ENCODE measurements around the gene HPSE2. TPM values are rescaled to one million over a fixed set of nuclear protein-coding genes. Genes with fewer than 3 reads are reported as not detected.

The HPSE2 gene
- total and polyA plus RNA-seq, 2 of the 13 experiments (the other 11 are each of a cell fraction or from before 2014, with no cell fraction given) = 0.01 TPM; not detected in 1

DNA sequence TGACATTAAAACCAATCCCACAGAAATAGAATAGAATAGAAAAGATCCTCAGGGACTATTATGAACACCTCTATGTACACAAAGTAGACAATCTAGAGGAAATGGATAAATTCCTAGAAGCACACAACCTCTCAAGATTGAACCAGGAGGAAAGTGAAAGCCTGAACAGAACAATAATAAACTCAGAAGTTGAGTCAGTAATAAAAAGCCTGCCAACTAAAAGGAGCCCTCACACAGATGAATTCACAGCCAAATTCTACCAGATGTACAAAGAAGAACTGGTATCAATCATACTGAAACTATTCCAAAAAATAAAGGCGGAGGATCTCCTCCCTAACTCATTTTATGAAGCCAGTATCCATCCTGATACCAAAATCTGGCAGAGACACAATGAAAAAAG, 568.6 kb downstream of the HPSE2 start:
- peaks cover 21% of the 10 kb centered on the region for H3K9me3 ChIP-seq (ENCODE audit: low read length)
- no peaks in the 10 kb centered on the region for H4K20me1 ChIP-seq (ENCODE audit: insufficient read depth, low read length)
- TF ChIP-seq, protein P1, sequence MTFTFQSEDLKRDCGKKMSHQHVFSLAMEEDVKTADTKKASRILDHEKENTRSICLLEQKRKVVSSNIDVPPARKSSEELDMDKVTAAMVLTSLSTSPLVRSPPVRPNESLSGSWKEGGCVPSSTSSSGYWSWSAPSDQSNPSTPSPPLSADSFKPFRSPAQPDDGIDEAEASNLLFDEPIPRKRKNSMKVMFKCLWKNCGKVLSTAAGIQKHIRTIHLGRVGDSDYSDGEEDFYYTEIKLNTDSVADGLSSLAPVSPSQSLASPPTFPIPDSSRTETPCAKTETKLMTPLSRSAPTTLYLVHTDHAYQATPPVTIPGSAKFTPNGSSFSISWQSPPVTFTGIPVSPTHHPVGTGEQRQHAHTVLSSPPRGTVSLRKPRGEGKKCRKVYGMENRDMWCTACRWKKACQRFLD (CRISPR knock-in tag; IDR thresholded peaks at IDR 0.05; ENCODE audit: borderline replicate concordance) = no peak
- TF ChIP-seq RFX5 (IDR thresholded peaks at IDR 0.05; ENCODE audit: low read depth, low read length) = no peak
- TF ChIP-seq ZNF605 (CRISPR knock-in tag; IDR thresholded peaks at IDR 0.05) = no peak
- intact Hi-C loops (cut with micrococcal nuclease; ENCODE audit: unreplicated experiment) (no loop called here), in situ Hi-C loops (cut with HindIII; ENCODE audit: extremely low pct_ligation_motif_present, low pct_unique_long_range_greater_than_20kb) (no loop called here)
- H3K4me1 ChIP-seq (ENCODE audit: insufficient read depth, low read length) = no peaks in the 10 kb centered on the region
- 0% methylated on average over 1 of the region's 1 CpG for WGBS (ENCODE audit: low lambda C conversion rate)
- CTCF ChIA-PET (ENCODE audit: low intra/inter-chr PET ratio, low total read pairs) = no interaction called here
- no peak overlapping the region for H3K4me2 ChIP-seq (ENCODE audit: low read depth, low read length)
- no peak for ATAC-seq
- H3K79me2 ChIP-seq (ENCODE audit: insufficient read depth, low read length) = no peaks in the 10 kb centered on the region
- no peak for DNase-seq (ENCODE audit: low spot score)
- H3K27ac ChIP-seq (ENCODE audit: extremely low read length, insufficient read depth, low read length) = no peak overlapping the region
- no peak overlapping the region for H2AFZ ChIP-seq (ENCODE audit: low read length)
- POLR2A ChIA-PET = no interaction called here
- FAIRE-seq = no peak
- H3K9ac ChIP-seq (ENCODE audit: insufficient read depth, low read depth, low read length) = no peak overlapping the region
- H3K27me3 ChIP-seq (ENCODE audit: control insufficient read depth in 1 of 2, insufficient read depth in 2 of 2, low read length in 2 of 2) = no peaks in the 10 kb centered on the region
- no peak overlapping the region for H3K4me3 ChIP-seq (replicated peaks in 1 of 3; ENCODE audit: insufficient read depth in 1 of 3, low read depth in 2 of 3, low read length in 3 of 3)
- H3K36me3 ChIP-seq (replicated peaks in 1 of 2; ENCODE audit: control insufficient read depth in 1 of 2, insufficient read depth in 2 of 2, low read length in 2 of 2) = no peaks in the 10 kb centered on the region
- BruUV-seq (replicated peaks) = no TSS peak

DNA sequence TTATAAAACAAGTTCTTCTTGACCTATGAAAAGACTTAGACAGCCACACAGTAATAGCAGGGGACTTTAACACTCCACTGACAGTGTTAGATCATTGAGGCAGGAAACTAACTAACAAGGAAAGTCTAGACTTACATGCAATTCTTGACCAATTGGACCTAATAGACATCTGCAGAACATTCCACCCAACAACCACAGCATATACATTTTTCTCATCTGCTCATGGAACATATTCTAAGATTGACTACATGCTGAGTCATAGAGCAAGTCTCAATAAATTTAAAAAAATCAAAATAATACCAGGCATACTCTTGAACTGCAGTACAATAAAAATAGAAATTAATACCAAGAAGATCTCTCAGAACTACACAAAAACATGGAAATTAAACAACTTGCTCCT, 569.4 kb downstream of the HPSE2 start:
- no peak for ATAC-seq
- TF ChIP-seq CBX2 (IDR thresholded peaks at IDR 0.05; ENCODE audit: low read depth, low read length) (no peak), CBX2 (CRISPR knock-in tag; IDR thresholded peaks at IDR 0.05; ENCODE audit: low read depth) (no peak), ZMYM3 (CRISPR knock-in tag; IDR thresholded peaks at IDR 0.05) (no peak), ZNF556 (CRISPR knock-in tag; IDR thresholded peaks at IDR 0.05; ENCODE audit: borderline replicate concordance) (no peak)
- Histone ChIP-seq H3K27ac (ENCODE audit: extremely low read length, insufficient read depth, low read length) (no peak overlapping the region), H3K4me1 (ENCODE audit: insufficient read depth, low read length) (no peaks in the 10 kb centered on the region), H2AFZ (ENCODE audit: low read length) (no peak overlapping the region), H3K27me3 (ENCODE audit: control insufficient read depth in 1 of 2, insufficient read depth in 2 of 2, low read length in 2 of 2) (no peaks in the 10 kb centered on the region), H4K20me1 (ENCODE audit: insufficient read depth, low read length) (no peaks in the 10 kb centered on the region), H3K9me3 (ENCODE audit: low read length) (peaks cover 21% of the 10 kb centered on the region), H3K9ac (ENCODE audit: insufficient read depth, low read depth, low read length) (no peak overlapping the region), H3K79me2 (ENCODE audit: insufficient read depth, low read length) (no peaks in the 10 kb centered on the region), H3K4me2 (ENCODE audit: low read depth, low read length) (no peak overlapping the region), H3K4me3 (replicated peaks in 1 of 3; ENCODE audit: insufficient read depth in 1 of 3, low read depth in 2 of 3, low read length in 3 of 3) (no peak overlapping the region), H3K36me3 (replicated peaks in 1 of 2; ENCODE audit: control insufficient read depth in 1 of 2, insufficient read depth in 2 of 2, low read length in 2 of 2) (no peaks in the 10 kb centered on the region)
- ChIA-PET CTCF (ENCODE audit: low intra/inter-chr PET ratio, low total read pairs) (no interaction called here), POLR2A (no interaction called here)
- intact Hi-C loops (cut with micrococcal nuclease; ENCODE audit: unreplicated experiment) = no loop called here
- no peak for FAIRE-seq
- BruUV-seq (replicated peaks) = no TSS peak
- in situ Hi-C loops (cut with HindIII; ENCODE audit: extremely low pct_ligation_motif_present, low pct_unique_long_range_greater_than_20kb) = no loop called here
- no peak for DNase-seq (ENCODE audit: low spot score)
